Cardiac fibroblast (primary cell): ENCODE results near the gene ARHGEF17.

Experiments
- DNase-seq, 2 donors: peaks; one replicate each; pipeline versions ENCODE4 v3.0.0 to v3.0.0-alpha.2; 2010; ENCODE audit warnings: low read depth in 2 of 2
- H3K4me3 ChIP-seq, 2 donors: replicated peaks in 1 of 2; 1 replicate in 1 of 2; 2 replicates in 1 of 2; pipeline ENCODE4 v1.5.1; 2011; ENCODE audit warnings: low read depth in 2 of 2, low read length in 2 of 2, mild to moderate bottlenecking in 2 of 2, moderate library complexity in 1 of 2
- TF ChIP-seq, protein P1 (sequence below): IDR thresholded peaks from one replicate; pipeline ENCODE4 v1.5.1; 2011; ENCODE audit warnings: low read depth, mild to moderate bottlenecking, low read length, inconsistent platforms

ARHGEF17 gene

DNA sequence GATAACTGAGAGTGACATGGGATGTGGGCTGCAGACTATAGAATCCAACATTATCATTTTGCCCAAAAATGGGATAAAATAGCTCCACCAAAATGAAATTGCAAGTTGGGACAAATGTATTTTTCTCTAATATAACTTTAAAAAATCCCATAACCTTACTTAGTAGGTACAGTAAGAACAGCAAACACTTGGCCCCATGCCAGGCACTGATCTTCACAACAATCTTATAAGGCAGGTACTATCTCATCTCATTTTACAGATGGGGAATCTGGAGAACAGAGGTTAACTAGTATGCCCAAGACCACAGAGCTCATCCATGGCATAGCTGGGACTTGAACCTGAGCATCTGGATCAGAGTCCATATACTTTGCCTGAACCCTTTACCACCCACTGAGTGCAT is 13.5 kb upstream of the ARHGEF17 start:
- TF ChIP-seq, protein P1, sequence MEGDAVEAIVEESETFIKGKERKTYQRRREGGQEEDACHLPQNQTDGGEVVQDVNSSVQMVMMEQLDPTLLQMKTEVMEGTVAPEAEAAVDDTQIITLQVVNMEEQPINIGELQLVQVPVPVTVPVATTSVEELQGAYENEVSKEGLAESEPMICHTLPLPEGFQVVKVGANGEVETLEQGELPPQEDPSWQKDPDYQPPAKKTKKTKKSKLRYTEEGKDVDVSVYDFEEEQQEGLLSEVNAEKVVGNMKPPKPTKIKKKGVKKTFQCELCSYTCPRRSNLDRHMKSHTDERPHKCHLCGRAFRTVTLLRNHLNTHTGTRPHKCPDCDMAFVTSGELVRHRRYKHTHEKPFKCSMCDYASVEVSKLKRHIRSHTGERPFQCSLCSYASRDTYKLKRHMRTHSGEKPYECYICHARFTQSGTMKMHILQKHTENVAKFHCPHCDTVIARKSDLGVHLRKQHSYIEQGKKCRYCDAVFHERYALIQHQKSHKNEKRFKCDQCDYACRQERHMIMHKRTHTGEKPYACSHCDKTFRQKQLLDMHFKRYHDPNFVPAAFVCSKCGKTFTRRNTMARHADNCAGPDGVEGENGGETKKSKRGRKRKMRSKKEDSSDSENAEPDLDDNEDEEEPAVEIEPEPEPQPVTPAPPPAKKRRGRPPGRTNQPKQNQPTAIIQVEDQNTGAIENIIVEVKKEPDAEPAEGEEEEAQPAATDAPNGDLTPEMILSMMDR, result no peak
- no peak overlapping the region for H3K4me3 ChIP-seq
- DNase-seq, result no peak

DNA sequence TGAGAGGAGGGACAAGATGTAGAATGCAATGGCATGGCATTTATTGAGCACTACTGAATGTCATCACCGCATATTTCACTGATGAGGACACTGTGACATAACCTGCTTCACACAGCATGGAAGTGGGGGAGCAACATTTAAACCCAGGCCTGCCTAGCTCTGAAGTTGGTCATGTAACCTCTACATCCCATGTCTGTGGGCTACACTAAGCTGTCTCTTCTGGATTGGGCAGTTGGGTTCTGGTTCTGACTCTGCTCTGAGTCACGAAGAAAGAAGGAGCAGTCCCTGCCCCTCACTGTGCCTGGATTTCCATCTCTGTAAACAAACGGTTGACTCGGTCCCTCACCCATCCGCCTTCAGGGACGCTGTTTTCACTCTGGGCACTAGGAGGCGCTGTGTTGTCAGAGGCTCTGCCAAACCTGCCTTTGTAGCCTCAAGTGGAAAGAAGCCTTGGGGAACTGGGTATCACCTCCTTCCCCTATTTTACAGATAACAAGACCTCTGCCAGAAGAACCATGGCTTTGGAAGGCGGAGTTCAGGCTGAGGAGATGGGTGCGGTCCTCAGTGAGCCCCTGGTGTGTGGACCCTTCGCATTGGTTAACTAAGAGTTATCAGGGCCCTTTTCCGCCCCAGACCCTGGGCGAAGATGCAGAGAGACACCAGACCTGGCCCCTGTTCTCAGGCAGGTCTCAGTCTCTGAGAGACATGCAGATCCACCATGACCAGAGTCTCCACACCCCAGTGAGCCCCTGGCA is 12.7 kb upstream of the ARHGEF17 start:
- no peak overlapping the region for H3K4me3 ChIP-seq
- DNase-seq, result peak; percentile 78 to 88
- TF ChIP-seq, protein P1, result peak; percentile 97

DNA sequence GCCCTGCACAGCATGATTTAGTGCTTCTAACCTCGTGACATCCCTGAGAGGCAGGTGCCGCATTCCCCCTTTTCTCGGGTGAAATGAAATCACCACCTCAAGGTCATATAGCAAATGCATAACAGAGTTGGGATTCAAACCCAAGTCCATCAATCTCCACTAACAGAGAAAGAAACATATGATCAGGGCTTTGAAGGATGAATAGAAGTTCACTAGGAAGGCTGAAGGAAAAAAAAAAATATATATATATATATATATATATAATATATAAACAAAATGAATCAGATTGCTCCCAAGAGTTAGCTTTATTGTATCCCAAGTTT is 12.1 kb upstream of the ARHGEF17 start:
- DNase-seq, result no peak
- TF ChIP-seq, protein P1, result no peak
- H3K4me3 ChIP-seq, result no peak overlapping the region

DNA sequence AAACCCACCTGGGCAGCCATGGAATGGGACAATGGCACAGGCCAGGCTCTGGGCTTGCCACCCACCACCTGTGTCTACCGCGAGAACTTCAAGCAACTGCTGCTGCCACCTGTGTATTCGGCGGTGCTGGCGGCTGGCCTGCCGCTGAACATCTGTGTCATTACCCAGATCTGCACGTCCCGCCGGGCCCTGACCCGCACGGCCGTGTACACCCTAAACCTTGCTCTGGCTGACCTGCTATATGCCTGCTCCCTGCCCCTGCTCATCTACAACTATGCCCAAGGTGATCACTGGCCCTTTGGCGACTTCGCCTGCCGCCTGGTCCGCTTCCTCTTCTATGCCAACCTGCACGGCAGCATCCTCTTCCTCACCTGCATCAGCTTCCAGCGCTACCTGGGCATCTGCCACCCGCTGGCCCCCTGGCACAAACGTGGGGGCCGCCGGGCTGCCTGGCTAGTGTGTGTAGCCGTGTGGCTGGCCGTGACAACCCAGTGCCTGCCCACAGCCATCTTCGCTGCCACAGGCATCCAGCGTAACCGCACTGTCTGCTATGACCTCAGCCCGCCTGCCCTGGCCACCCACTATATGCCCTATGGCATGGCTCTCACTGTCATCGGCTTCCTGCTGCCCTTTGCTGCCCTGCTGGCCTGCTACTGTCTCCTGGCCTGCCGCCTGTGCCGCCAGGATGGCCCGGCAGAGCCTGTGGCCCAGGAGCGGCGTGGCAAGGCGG is 11.4 kb upstream of the ARHGEF17 start:
- DNase-seq, result no peak
- TF ChIP-seq, protein P1, result no peak
- H3K4me3 ChIP-seq, result no peak overlapping the region

DNA sequence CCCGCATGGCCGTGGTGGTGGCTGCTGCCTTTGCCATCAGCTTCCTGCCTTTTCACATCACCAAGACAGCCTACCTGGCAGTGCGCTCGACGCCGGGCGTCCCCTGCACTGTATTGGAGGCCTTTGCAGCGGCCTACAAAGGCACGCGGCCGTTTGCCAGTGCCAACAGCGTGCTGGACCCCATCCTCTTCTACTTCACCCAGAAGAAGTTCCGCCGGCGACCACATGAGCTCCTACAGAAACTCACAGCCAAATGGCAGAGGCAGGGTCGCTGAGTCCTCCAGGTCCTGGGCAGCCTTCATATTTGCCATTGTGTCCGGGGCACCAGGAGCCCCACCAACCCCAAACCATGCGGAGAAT is 10.9 kb upstream of the ARHGEF17 start:
- H3K4me3 ChIP-seq, result no peak overlapping the region
- DNase-seq, result no peak
- TF ChIP-seq, protein P1, result no peak

DNA sequence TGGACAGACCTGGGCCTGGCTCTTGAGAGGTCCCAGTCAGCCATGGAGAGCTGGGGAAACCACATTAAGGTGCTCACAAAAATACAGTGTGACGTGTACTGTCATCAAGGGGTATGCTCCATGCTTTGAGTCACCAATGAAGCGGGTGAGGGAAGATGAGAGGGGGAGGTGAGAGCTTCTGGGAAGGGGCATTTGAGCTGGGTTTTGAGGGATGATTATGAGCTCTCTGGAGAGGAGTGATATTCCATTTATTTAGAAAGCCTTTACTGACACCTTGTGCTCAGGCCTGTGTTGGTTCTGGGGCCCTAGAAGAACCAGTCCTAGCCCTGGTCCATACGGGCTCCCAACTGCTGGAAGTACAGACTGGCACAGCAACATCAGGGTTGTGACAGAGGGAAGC is 10.4 kb upstream of the ARHGEF17 start:
- DNase-seq, result no peak
- H3K4me3 ChIP-seq, result no peak overlapping the region
- TF ChIP-seq, protein P1, result no peak
